Measurements from ENCODE around the gene WDR45B.
A peak's percentile ranks its signal among the peaks of the same experiment; 100 is the strongest.

DNA sequence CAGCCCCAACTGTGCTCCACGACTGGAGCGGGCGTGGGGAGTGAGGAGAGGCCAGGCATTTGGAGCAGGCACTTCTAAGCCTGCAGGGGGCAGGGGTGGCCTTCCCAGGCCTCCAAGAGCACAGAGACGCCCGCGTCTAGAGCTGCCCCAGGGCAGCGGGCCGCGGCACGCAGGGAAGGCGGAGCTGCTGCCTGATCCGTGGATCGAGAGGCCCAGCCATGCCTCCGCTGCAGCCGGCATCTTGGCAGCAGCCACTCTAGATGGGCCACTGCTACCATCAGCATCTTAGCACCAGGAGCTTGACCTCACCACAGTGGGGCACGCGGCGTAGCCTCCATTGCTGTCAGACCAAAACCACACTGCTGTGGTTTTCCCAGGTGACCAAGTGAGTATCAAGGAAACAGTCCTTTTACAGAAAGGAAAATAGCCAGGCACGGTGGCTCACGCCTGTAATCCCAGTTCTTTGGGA, 20.4 kb upstream of the WDR45B start:
- TF ChIP-seq, protein P1, sequence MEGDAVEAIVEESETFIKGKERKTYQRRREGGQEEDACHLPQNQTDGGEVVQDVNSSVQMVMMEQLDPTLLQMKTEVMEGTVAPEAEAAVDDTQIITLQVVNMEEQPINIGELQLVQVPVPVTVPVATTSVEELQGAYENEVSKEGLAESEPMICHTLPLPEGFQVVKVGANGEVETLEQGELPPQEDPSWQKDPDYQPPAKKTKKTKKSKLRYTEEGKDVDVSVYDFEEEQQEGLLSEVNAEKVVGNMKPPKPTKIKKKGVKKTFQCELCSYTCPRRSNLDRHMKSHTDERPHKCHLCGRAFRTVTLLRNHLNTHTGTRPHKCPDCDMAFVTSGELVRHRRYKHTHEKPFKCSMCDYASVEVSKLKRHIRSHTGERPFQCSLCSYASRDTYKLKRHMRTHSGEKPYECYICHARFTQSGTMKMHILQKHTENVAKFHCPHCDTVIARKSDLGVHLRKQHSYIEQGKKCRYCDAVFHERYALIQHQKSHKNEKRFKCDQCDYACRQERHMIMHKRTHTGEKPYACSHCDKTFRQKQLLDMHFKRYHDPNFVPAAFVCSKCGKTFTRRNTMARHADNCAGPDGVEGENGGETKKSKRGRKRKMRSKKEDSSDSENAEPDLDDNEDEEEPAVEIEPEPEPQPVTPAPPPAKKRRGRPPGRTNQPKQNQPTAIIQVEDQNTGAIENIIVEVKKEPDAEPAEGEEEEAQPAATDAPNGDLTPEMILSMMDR (IDR thresholded peaks at IDR 0.05) = peak in 3 of 4 experiments; percentile 38 to 76 (median 66)
- TF ChIP-seq POLR2A (IDR thresholded peaks at IDR 0.05) = no peak

All from prostate gland (tissue), 2 donors.